Subcutaneous adipose tissue (tissue), 4 donors: ENCODE measurements around the gene SLC36A3. TPM values are rescaled to one million over a fixed set of nuclear protein-coding genes. Genes with fewer than 3 reads are reported as not detected.

Experiments
- total RNA-seq, 4 donors: library from RNA; depleted of rRNA; stranded (reverse); fragments of >200 nt; gene quantifications; one replicate each; pipeline ENCODE4 v1.1.0, GENCODE V29; 2016
- TF ChIP-seq, protein P1 (sequence below): fragments of 450-650 bp; IDR thresholded peaks from one replicate; pipeline ENCODE4 v1.5.1; 2016; ENCODE audit warnings: low read depth, mild to moderate bottlenecking, control low read depth, antibody characterized with exemption, moderate library complexity

The SLC36A3 gene
- total RNA-seq, 4 donors from 2014 or later, result not detected

DNA sequence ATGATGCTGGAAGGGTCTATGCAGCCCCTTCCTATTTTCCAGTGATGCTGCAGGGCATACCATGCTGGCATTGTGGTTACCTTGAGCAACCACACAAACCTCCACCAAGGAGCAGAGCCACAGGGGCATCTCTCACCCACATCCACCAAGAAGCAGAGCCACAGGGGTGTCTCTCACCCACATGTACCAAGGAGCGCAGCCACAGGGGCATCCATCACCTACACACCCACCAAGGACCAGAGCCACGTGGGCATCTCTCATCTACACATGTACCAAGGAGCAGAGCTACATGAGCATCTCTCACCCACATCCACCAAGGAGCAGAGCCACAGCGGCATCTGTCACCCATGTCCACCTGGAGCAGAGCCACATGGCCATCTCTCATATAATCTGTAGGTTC, 59.4 kb downstream of the SLC36A3 start:
- TF ChIP-seq, protein P1, sequence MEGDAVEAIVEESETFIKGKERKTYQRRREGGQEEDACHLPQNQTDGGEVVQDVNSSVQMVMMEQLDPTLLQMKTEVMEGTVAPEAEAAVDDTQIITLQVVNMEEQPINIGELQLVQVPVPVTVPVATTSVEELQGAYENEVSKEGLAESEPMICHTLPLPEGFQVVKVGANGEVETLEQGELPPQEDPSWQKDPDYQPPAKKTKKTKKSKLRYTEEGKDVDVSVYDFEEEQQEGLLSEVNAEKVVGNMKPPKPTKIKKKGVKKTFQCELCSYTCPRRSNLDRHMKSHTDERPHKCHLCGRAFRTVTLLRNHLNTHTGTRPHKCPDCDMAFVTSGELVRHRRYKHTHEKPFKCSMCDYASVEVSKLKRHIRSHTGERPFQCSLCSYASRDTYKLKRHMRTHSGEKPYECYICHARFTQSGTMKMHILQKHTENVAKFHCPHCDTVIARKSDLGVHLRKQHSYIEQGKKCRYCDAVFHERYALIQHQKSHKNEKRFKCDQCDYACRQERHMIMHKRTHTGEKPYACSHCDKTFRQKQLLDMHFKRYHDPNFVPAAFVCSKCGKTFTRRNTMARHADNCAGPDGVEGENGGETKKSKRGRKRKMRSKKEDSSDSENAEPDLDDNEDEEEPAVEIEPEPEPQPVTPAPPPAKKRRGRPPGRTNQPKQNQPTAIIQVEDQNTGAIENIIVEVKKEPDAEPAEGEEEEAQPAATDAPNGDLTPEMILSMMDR, result no peak

DNA sequence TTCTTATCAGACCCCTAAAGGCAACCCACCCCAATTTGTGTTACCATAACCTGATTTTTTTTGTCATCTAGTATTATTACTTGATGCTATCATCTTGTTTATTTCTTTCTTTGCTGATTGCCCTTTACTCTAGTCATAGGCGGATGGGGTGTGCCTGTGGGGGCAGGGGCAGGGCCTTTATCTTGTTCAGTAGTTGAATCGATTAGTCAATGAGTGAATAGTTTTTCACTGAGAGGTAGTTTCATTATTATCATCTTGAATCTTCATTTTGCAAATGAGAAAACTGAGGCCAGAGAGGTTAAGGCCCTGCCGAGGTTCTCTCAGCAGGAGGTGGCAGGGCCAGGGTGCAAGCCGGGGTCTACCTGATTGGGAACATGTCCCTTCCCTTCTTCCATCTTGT, 60.0 kb downstream of the SLC36A3 start:
- TF ChIP-seq, protein P1, result no peak

DNA sequence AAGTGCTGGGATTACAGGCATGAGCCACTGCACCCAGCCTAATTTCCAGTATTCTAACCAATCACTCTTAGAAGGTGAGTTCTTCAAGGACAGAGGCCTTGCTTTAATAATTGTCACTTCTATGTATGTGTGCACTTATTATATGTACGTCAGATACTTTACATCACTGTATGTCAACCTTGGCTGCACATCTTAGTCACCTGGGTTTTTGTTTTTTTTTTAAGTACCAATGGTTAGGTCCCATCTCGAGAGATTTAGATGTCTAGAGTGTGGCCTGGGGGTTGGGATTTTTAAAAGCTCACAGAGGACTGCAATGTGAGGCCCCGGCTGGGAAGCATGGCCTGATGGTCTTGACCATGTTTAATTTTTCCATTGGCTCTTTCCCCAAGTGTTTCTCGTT, 60.4 kb downstream of the SLC36A3 start:
- TF ChIP-seq, protein P1, result no peak

DNA sequence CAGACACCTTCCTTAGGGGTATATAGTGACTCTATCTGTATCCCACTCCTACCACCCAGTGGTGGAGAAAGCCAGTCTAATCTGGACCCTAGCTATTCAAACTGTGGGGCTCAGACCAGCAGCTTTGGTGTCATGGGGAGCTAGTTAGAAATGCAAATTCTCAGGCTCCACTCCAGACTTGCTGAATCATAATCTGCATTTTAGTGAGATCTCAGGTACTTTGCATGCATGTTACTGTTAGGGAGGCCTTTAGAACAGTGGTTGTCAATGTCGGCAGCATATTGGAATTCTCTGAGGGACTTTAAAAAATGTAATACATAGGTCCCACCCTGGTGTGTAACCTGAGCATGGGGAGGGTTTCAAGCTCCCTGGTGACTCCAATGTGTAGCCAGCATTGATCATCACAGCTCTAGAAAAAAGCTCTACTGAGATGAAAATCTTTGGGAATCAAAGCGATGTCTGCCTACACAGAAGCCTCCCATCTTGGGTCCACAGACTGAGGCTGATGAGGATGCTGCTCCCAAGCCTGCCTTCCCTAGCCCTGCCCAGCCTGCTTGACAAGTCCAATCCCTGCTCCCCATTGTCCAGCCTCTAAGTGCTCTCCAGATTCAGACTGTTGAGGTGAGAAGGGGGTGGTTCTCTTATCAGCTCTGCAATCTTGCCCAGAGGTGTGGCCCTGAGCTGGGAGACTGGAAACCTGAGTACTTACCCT, 62.5 kb downstream of the SLC36A3 start:
- TF ChIP-seq, protein P1, result no peak

DNA sequence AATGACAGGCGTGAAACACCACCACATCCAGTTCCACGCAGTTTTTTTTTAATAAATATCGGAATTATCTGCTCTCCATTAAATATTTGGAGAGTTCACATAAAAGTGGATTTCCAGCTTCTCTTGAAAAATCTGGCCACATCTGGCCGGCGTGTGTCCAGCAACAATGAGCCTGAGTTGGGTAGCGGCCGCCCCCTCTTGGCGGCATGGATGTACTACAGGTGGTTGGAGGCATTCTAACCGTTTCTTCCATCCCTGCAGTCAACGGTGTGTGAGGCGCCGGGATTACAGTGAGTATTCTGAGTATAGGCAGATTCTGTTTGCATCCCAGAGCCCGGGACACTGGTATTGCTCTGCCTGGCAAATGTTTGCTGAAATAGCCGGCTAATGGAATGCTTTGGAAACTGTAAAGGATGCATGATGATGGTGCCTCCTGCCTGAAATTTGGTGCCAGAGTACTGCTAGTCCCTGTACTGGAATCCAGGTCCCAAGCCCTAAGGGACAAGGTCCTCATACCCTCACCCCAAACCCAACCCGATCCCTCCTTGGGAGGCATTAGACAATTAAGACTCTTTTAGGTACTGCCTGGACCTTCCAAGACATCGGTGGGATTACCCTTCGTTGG, 64.2 kb downstream of the SLC36A3 start:
- TF ChIP-seq, protein P1, result no peak

DNA sequence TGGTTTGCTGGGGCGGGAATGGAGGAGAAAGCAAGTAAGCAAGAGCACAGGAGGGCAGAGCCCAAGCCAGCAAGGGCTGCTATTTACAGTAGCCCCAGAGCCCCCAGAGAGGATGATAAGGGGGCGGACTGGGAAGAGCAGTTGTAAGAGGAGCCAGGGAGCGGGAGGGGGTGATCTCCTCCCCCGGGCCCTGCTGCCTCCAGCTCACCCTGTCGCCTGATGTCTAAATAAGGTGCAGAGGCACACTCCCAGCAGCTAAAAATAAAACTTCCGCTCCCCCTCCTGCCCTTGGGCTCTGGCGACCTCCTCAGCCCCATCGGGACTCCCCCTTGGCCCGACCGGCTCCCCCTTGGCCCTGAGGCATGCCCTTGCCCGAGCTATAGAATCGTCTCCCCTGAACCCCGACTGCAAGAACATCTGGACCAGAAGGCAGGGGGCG, 65.2 kb downstream of the SLC36A3 start:
- TF ChIP-seq, protein P1, result no peak

DNA sequence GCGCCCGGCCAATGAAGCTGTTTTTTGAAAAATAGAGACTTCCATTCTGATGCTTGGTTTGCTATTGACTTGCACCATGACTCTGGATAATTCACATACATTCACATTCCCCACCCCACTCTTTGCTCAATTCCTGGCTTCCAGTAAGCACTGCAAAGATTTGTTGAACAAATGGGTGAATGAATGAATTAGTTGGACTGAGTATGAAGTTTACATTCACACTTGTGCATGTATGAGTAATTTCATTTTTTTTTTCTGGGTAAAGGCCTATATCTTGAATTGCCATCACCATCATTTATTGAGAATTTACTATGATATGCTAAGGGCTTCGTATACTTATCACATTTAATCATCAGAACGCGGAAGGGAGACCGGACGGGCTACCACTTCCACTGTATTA, 65.9 kb downstream of the SLC36A3 start:
- TF ChIP-seq, protein P1, result no peak
